Coronary artery (tissue), 2 donors: ENCODE results near the gene RELL2.
A peak's percentile ranks its signal among the peaks of the same experiment; 100 is the strongest.

Experiments used
- DNase-seq: peaks from one replicate; pipeline ENCODE4 v3.0.0-alpha.2; 2017; ENCODE audit warnings: low spot score
- H3K27ac ChIP-seq, 2 donors: fragments of 200-600 bp; sonication (generic); one replicate each; pipeline ENCODE4 v1.5.1; 2016 to 2019
- H3K4me3 ChIP-seq: fragments of 200-600 bp; sonication (generic); 2 replicates; pipeline ENCODE4 v1.5.1; 2016; ENCODE audit warnings: mild to moderate bottlenecking, moderate library complexity
- CTCF ChIP-seq: fragments of 200-600 bp; sonication (generic); IDR thresholded peaks from one replicate; pipeline ENCODE4 v1.5.1; 2019; ENCODE audit warnings: antibody characterized with exemption

Gene RELL2

DNA sequence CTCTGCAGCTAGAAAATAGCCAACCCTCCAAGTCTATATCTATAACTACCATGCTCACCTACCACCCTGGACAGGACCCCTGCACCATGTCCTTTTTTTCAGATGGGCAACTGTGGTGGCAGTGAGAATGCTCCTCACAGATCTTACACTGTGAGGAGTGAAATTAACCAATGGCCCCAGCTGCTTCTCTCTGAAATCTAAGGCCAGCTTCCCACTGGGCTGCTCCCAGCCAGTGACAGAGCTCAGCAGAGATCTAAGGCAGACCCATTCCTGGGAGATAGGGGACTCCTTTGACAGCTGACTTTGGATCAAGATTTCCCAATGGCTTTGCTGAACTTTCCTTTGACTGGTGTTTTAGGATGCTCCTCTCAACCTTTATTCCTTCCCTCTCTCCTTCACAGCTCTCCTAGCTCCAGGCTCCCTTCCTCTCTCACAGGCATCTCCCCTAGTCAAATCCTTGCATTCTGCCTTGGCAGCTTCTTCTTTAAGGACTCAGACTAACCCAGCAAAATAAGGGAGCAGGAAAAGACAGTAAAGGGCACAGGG, 46.9 kb downstream of the RELL2 start:
- H3K4me3 ChIP-seq, result no peak overlapping the region
- no peak for TF ChIP-seq CTCF
- no peak for DNase-seq
- H3K27ac ChIP-seq, result peak overlapping the region in 1 of 2 donors; percentile 0

- no peak overlapping the region for H3K27ac ChIP-seq
- H3K4me3 ChIP-seq, result no peak overlapping the region
- TF ChIP-seq CTCF, result no peak
- no peak for DNase-seq
Measured at GRCh38 chr5:141685591-141685990, 48.8 kb downstream of the RELL2 start.

GRCh38 chr5:141686648-141687416, 50.0 kb downstream of the RELL2 start:
- DNase-seq, result no peak
- TF ChIP-seq CTCF, result no peak
- Histone ChIP-seq H3K27ac (no peak overlapping the region), H3K4me3 (no peak overlapping the region)
